ENCODE results near the gene MTF2.

The MTF2 gene

GRCh38 chr1:93102142-93102541 is 23.1 kb downstream of the MTF2 start:
- no peak overlapping the region for H3K27ac ChIP-seq
- peaks cover 22% of the 10 kb centered on the region for H3K36me3 ChIP-seq
- TF ChIP-seq, protein P1, sequence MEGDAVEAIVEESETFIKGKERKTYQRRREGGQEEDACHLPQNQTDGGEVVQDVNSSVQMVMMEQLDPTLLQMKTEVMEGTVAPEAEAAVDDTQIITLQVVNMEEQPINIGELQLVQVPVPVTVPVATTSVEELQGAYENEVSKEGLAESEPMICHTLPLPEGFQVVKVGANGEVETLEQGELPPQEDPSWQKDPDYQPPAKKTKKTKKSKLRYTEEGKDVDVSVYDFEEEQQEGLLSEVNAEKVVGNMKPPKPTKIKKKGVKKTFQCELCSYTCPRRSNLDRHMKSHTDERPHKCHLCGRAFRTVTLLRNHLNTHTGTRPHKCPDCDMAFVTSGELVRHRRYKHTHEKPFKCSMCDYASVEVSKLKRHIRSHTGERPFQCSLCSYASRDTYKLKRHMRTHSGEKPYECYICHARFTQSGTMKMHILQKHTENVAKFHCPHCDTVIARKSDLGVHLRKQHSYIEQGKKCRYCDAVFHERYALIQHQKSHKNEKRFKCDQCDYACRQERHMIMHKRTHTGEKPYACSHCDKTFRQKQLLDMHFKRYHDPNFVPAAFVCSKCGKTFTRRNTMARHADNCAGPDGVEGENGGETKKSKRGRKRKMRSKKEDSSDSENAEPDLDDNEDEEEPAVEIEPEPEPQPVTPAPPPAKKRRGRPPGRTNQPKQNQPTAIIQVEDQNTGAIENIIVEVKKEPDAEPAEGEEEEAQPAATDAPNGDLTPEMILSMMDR (IDR thresholded peaks at IDR 0.05; ENCODE audit: low read depth, low read length) = no peak
- no peak overlapping the region for H3K4me3 ChIP-seq (ENCODE audit: low read depth, low read length)
- no peak for DNase-seq
- H3K27me3 ChIP-seq (ENCODE audit: insufficient read depth, low read depth, severe bottlenecking) = no peaks in the 10 kb centered on the region
- H3K9me3 ChIP-seq (ENCODE audit: severe bottlenecking) = no peaks in the 10 kb centered on the region

DNA sequence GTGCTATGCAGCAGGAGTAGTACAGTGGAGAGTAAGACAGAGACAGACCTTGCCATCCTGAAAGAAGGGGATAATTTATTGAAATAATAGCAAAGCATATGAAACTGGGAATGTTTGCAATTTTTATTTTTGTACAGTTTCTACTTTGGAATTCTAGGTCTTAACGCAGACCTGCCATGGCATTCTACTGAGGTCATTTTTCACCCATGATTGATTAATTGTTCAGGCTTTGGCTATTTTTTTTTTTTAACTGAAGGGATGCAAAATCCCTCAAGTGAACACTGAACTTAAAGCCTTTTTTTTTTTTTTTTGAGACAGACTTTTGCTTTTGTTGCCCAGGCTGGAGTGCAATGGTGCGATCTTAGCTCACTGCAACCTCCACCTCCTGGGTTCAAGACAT is 27.1 kb downstream of the MTF2 start:
- TF ChIP-seq, protein P1 (IDR thresholded peaks at IDR 0.05; ENCODE audit: low read depth, low read length) = no peak

GRCh38 chr1:93107395-93107794 is 28.3 kb downstream of the MTF2 start:
- no peak overlapping the region for H3K27ac ChIP-seq
- no peaks in the 10 kb centered on the region for H3K9me3 ChIP-seq (ENCODE audit: severe bottlenecking)
- TF ChIP-seq, protein P1 (IDR thresholded peaks at IDR 0.05; ENCODE audit: low read depth, low read length) = no peak
- no peak for DNase-seq
- no peaks in the 10 kb centered on the region for H3K27me3 ChIP-seq (ENCODE audit: insufficient read depth, low read depth, severe bottlenecking)
- H3K4me3 ChIP-seq (ENCODE audit: low read depth, low read length) = no peak overlapping the region
- peaks cover 34% of the 10 kb centered on the region for H3K36me3 ChIP-seq

More for the DNA sequence above, 27.1 kb downstream of the MTF2 start:
- no peak for DNase-seq
- no peaks in the 10 kb centered on the region for H3K27me3 ChIP-seq (ENCODE audit: insufficient read depth, low read depth, severe bottlenecking)
- H3K9me3 ChIP-seq (ENCODE audit: severe bottlenecking) = no peaks in the 10 kb centered on the region
- peaks cover 34% of the 10 kb centered on the region for H3K36me3 ChIP-seq
- H3K27ac ChIP-seq = no peak overlapping the region
- no peak overlapping the region for H3K4me3 ChIP-seq (ENCODE audit: low read depth, low read length)

DNA sequence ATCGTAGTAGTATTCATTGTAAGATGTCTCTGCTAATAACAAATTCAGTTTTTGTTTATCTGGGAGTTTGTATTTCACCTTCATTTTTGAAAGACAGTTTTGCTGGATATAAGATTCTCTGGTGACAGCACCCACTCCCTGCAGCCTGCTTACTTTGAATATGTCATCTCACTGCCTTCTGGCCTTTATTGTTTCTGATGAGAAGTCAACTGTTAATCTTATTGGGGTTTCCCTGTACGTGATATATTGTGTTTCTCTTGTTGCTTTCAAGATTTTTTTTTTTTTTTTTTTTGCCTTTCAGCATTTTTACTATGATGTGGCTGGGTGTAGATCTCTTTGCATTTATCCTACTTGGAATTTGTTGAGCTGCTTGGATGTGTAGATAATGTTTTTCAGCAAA is 29.3 kb downstream of the MTF2 start:
- TF ChIP-seq, protein P1 (IDR thresholded peaks at IDR 0.05; ENCODE audit: low read depth, low read length) = no peak
- H3K27ac ChIP-seq = no peak overlapping the region
- H3K27me3 ChIP-seq (ENCODE audit: insufficient read depth, low read depth, severe bottlenecking) = no peaks in the 10 kb centered on the region
- H3K9me3 ChIP-seq (ENCODE audit: severe bottlenecking) = no peaks in the 10 kb centered on the region
- no peak for DNase-seq
- H3K36me3 ChIP-seq = peaks cover 37% of the 10 kb centered on the region
- H3K4me3 ChIP-seq (ENCODE audit: low read depth, low read length) = no peak overlapping the region

- H3K27ac ChIP-seq = no peak overlapping the region
- no peaks in the 10 kb centered on the region for H3K27me3 ChIP-seq (ENCODE audit: insufficient read depth, low read depth, severe bottlenecking)
- no peak for DNase-seq
- no peak overlapping the region for H3K4me3 ChIP-seq (ENCODE audit: low read depth, low read length)
- TF ChIP-seq, protein P1 (IDR thresholded peaks at IDR 0.05; ENCODE audit: low read depth, low read length) = no peak
- peaks cover 32% of the 10 kb centered on the region for H3K36me3 ChIP-seq
- H3K9me3 ChIP-seq (ENCODE audit: severe bottlenecking) = no peaks in the 10 kb centered on the region
These were observed 30.5 kb downstream of the MTF2 start for GRCh38 chr1:93109578-93109977.

DNA sequence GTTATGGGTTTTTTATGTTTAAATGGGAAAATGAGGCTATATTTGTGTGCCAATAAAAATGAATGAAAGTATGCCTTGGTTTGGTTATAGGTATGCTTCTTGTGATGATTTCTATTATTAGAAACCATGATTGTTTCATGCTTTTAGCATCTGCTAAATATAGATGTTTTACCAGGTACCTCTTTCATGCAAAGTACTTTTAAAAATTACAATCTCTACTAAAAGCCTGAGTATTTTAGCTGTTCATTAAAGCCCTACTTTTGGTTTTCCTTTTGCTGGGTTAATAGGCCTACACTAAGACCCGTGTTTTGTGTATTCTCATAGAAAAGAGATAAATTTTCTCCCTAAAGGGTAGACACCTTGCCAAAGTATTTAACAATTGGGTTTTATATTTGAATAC is 32.0 kb downstream of the MTF2 start:
- Histone ChIP-seq H3K27ac (no peak overlapping the region), H3K4me3 (ENCODE audit: low read depth, low read length) (no peak overlapping the region), H3K9me3 (ENCODE audit: severe bottlenecking) (no peaks in the 10 kb centered on the region), H3K27me3 (ENCODE audit: insufficient read depth, low read depth, severe bottlenecking) (no peaks in the 10 kb centered on the region), H3K36me3 (peaks cover 36% of the 10 kb centered on the region)
- no peak for DNase-seq
- TF ChIP-seq, protein P1 (IDR thresholded peaks at IDR 0.05; ENCODE audit: low read depth, low read length) = no peak
